Activated T-helper 17 cell treated with anti-CD3 and anti-CD28 coated beads, Interleukin-2, amount 50 U/mL, for 72 hours (primary cell): ENCODE results near the gene BRSK2. TPM values are rescaled to one million over a fixed set of nuclear protein-coding genes. Genes with fewer than 3 reads are reported as not detected.

Experiments used
- ATAC-seq: fragments of 150-1000 bp; cut with Tn5 transposase; replicated peaks from 2 replicates; pipeline ENCODE4 v1.10.0; 2021; ENCODE audit warnings: mild to moderate bottlenecking, moderate library complexity
- H3K27ac Mint-ChIP-seq: one replicate; pipeline ENCODE4 v1.8.0; 2022; ENCODE audit warnings: mixed read lengths
- H3K27me3 Mint-ChIP-seq: one replicate; pipeline ENCODE4 v1.8.0; 2022; ENCODE audit warnings: mixed read lengths
- H3K36me3 Mint-ChIP-seq: one replicate; pipeline ENCODE4 v1.8.0; 2022; ENCODE audit warnings: low read depth, mild to moderate bottlenecking, mixed read lengths
- H3K4me1 Mint-ChIP-seq: one replicate; pipeline ENCODE4 v1.8.0; 2022; ENCODE audit warnings: mixed read lengths
- H3K4me3 Mint-ChIP-seq: one replicate; pipeline ENCODE4 v1.8.0; 2022; ENCODE audit warnings: mild to moderate bottlenecking, mixed read lengths
- H3K9me3 Mint-ChIP-seq: one replicate; pipeline ENCODE4 v1.8.0; 2022; ENCODE audit warnings: mixed read lengths
- total RNA-seq, 2 donors: library from RNA; stranded (reverse); gene quantifications; one replicate each; pipeline ENCODE4 v1.2.3, GENCODE V29; 2022

BRSK2 gene
- total RNA-seq, 2 donors from 2014 or later, result 0.09 to 3.3 TPM

DNA sequence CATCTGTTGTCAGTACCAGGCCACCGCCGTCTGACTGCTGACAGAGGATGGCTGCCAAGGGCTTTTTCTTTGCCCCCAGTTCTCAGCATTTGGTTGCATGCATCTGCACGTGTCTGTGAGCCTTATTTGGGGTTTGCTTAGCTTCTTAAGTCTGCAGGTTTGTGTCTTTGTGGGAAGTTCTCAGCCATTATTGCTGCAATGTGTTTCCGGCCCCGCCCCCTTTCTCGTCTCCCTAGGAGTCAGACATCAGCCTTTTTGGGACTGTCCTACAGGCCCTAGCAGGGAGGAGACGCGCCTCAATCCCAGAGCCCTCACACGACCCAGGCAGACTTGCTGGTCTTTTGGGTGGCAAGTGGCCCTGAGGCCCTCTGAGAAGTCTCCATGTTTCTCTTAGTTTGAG lies 88.8 kb downstream of the BRSK2 start:
- ATAC-seq, result no peak
- Mint-ChIP-seq H3K27me3 (no peaks in the 10 kb centered on the region), H3K36me3 (peaks cover 56% of the 10 kb centered on the region), H3K4me1 (no peaks in the 10 kb centered on the region), H3K4me3 (no peak overlapping the region), H3K9me3 (no peaks in the 10 kb centered on the region), H3K27ac (peak overlapping the region; percentile 40)

DNA sequence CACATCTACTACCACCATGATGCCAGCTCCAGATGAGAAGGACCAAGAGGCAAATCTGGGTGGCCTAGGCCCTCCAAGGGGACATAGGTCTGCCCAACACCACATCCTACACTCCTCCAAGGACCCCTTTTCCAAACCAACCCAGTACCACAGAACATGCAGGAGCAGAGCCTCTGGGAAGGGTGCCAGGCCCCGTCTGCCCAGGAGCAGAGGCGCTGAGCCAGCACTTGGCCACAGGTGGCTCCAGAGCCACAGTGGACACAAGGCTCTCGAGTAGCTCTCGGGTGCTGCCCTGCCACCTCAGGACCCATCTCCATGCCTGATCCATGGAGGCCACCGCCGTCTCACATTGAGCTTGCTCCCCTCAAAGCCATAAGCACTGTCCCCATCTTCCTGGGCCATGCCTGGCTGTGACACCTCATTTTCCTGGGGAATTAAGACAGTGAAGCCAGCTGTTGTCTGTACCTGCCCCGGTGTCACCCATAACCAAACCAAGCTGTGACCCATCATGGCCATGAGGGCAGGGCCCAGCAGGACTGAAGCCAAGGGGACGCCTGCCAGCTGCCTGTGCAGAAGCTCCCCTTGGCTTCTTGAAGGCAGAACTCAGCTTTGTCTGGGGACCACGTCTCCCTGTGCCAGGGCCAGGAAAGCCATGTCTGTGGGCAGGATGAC lies 89.4 kb downstream of the BRSK2 start:
- ATAC-seq, result no peak
- Mint-ChIP-seq H3K27ac (peak overlapping the region; percentile 40), H3K36me3 (peaks cover 53% of the 10 kb centered on the region), H3K27me3 (no peaks in the 10 kb centered on the region), H3K9me3 (no peaks in the 10 kb centered on the region), H3K4me1 (no peaks in the 10 kb centered on the region), H3K4me3 (no peak overlapping the region)

DNA sequence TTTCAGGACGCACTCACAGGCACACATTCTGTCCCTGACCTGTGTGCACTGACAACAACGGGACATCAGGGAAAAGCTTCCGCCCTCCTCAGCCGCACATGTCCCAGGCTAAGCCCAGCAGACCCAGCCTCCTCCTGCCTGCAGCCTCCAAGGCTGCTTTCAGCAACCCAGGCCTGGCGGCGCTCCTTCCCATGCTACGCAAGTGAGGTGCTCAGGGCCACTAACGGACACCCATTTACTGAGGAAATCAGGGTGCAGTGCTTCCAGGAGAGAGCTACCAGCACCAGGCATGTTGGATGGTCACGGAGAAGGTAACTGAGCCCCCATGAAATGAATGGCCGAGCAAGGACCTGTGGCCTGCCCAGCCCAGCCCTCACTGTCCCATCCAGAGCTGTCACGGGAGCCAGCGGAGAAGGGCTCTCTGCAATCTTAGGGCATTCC lies 90.0 kb downstream of the BRSK2 start:
- no peaks in the 10 kb centered on the region for H3K9me3 Mint-ChIP-seq
- no peaks in the 10 kb centered on the region for H3K4me1 Mint-ChIP-seq

DNA sequence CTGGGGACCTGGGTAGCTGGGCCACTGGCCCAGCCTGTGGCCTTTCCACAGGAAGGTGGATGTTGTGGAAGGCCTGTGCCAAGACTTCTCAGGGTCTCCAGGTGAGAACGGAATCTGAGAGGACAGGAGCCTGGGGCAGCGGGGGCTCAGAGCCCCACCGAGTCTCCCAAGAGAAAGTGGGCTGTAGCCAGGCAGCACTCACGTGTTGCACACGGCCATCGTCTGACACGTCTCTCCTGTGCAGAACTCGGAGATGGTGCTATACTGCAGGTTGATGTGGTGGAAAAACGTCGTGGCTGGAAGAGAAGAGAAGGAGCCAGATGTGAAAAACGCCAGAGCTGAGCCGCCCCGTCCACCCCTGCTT lies 90.4 kb downstream of the BRSK2 start:
- H3K9me3 Mint-ChIP-seq, result no peaks in the 10 kb centered on the region
- H3K36me3 Mint-ChIP-seq, result peaks cover 43% of the 10 kb centered on the region
- no peaks in the 10 kb centered on the region for H3K27me3 Mint-ChIP-seq
- peaks cover 2% of the 10 kb centered on the region for H3K4me1 Mint-ChIP-seq
- H3K27ac Mint-ChIP-seq, result no peak overlapping the region
- ATAC-seq, result no peak
- no peak overlapping the region for H3K4me3 Mint-ChIP-seq

More for the DNA sequence above, 90.0 kb downstream of the BRSK2 start:
- Mint-ChIP-seq H3K36me3 (peaks cover 47% of the 10 kb centered on the region), H3K4me3 (no peak overlapping the region), H3K27ac (no peak overlapping the region), H3K27me3 (no peaks in the 10 kb centered on the region)
- ATAC-seq, result no peak

DNA sequence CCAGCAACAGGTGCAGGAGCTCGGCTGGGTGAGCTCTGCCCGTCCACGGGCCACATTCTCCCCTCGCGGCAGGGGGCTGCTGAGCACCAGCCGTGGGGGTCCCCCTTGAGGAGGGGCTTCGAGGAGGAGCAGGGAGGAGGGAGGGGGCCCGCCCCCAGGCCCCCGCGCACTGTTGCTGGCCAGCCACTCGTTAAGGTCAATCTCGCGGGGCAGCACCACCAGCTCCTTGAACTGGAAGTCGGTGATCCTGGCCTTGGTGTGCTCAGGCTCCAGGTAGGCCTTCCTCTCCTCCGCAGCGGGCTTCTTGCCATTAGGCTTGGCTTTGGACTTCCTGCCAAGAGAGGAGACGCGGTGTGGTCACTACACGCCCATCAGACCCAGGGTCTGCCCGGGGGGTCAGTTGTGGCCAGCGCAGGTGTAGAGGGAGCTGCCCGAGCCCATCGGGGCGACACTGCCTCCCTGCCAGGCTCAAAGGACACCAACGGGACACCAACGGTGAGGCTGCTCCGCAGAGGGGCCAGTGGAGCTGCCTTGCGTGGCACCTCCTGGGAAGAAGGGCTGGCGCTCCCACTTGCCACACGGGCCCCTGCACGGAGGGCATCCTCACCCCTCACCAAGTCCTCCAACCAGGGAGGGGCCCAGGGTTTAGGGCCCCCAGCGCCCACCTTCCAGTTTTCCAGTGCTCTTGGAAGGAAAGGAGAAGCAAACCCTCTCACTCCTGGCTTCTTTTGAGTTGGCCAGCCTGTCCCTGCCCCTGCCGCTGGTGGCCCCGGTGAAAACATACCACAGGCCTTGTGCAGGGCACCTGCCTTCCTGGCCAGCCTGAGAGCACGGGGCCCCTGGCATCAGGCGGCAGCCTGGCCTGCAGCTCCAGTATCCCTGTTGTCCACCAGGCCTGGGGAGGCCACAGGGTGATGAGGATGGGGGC lies 91.1 kb downstream of the BRSK2 start:
- H3K27me3 Mint-ChIP-seq, result no peaks in the 10 kb centered on the region
- no peak overlapping the region for H3K27ac Mint-ChIP-seq
- H3K9me3 Mint-ChIP-seq, result no peaks in the 10 kb centered on the region
- no peak overlapping the region for H3K4me3 Mint-ChIP-seq
- peaks cover 36% of the 10 kb centered on the region for H3K36me3 Mint-ChIP-seq
- no peak for ATAC-seq
- peaks cover 4% of the 10 kb centered on the region for H3K4me1 Mint-ChIP-seq

- no peaks in the 10 kb centered on the region for H3K9me3 Mint-ChIP-seq
- peaks cover 30% of the 10 kb centered on the region for H3K36me3 Mint-ChIP-seq
- no peak for ATAC-seq
- peaks cover 4% of the 10 kb centered on the region for H3K4me1 Mint-ChIP-seq
- H3K27ac Mint-ChIP-seq, result no peak overlapping the region
- H3K27me3 Mint-ChIP-seq, result no peaks in the 10 kb centered on the region
- no peak overlapping the region for H3K4me3 Mint-ChIP-seq
These were observed 91.7 kb downstream of the BRSK2 start for GRCh38 chr11:1481483-1481825.

- Mint-ChIP-seq H3K36me3 (peaks cover 25% of the 10 kb centered on the region), H3K4me3 (no peak overlapping the region), H3K4me1 (peaks cover 4% of the 10 kb centered on the region), H3K27me3 (no peaks in the 10 kb centered on the region), H3K27ac (no peak overlapping the region), H3K9me3 (no peaks in the 10 kb centered on the region)
- ATAC-seq, result no peak
These were observed 92.2 kb downstream of the BRSK2 start for GRCh38 chr11:1481861-1482441.

DNA sequence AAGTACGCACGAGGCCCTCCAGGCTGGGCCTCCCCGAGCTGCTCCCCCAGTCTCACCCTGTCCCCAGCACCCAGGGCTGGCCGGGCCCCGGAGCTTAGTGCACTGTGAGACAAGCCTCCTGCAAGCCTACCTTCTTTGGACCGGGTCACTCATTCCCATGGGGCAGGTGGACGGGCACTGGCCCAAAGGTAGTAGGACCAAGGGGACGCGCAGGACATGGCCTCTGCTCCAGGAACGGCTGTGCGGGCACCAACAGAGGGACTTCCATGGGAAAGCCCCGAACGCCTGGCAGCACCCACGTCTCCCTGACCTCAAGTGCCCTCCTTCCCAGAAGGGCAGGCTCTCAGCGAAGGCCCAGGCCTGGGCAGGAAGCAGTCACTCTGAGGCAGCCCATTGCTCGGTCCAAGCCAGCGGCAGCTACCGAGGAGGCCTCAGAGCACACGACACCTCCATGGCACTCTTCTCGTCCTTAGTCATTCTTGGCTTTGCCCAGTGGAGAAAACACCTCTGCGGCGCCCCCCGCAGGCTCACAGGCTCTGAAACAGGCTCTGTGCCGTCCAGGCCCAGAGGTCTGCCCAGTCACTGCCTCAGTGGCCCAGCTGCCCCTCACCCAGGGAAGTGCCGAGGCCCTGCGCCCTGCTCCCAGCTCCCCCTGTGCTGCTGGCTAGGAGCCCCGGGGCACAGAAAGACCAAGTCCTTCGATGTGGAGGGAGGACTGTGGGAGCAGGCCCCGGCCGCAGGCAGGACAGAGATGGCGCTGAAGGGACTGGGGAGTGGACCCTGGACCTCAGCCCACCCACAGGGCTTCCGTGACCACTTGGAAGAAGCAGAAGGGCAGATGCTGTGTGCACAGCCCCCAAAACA lies 93.1 kb downstream of the BRSK2 start:
- Mint-ChIP-seq H3K4me1 (peaks cover 4% of the 10 kb centered on the region), H3K36me3 (peaks cover 16% of the 10 kb centered on the region), H3K27ac (no peak overlapping the region), H3K9me3 (no peaks in the 10 kb centered on the region), H3K27me3 (no peaks in the 10 kb centered on the region), H3K4me3 (no peak overlapping the region)
- ATAC-seq, result no peak

GRCh38 chr11:1483445-1483961 lies 93.8 kb downstream of the BRSK2 start:
- Mint-ChIP-seq H3K9me3 (no peaks in the 10 kb centered on the region), H3K4me1 (peaks cover 4% of the 10 kb centered on the region), H3K27me3 (no peaks in the 10 kb centered on the region), H3K4me3 (no peak overlapping the region), H3K36me3 (peaks cover 12% of the 10 kb centered on the region), H3K27ac (peak overlapping the region; percentile 36)
- ATAC-seq, result no peak

DNA sequence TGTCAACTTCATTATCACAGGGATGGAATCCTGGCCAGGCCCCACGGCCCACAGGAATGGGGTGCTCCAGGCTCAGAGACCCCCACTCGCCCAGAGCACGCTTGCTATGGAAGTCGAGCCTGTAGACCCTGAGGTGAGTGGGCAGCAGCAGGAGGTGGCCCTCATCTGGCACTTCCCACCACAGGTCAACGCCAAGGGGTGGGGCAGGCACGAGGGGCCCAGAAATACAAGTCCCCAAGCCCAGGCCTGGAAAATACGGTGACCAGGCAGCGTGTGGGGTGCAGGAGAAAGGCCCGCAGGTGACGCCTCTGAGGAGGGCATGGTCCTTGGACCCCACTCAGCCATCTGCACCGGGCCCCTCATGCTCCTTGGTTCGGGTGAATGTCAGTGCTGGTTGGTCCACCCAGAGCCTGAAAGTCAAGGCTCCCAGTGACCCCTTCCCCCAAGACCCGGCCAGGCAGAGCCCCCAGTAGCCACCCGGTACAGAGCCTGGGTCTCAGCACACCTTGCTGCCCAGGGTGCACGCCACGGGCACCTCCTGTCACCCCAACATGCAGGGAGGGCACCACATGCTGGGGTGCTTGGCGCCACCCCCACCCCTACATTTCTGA lies 94.4 kb downstream of the BRSK2 start:
- ATAC-seq, result no peak
- H3K9me3 Mint-ChIP-seq, result no peaks in the 10 kb centered on the region
- H3K27me3 Mint-ChIP-seq, result no peaks in the 10 kb centered on the region
- H3K4me3 Mint-ChIP-seq, result no peak overlapping the region
- peaks cover 4% of the 10 kb centered on the region for H3K4me1 Mint-ChIP-seq
- H3K36me3 Mint-ChIP-seq, result peaks cover 5% of the 10 kb centered on the region
- H3K27ac Mint-ChIP-seq, result no peak overlapping the region

DNA sequence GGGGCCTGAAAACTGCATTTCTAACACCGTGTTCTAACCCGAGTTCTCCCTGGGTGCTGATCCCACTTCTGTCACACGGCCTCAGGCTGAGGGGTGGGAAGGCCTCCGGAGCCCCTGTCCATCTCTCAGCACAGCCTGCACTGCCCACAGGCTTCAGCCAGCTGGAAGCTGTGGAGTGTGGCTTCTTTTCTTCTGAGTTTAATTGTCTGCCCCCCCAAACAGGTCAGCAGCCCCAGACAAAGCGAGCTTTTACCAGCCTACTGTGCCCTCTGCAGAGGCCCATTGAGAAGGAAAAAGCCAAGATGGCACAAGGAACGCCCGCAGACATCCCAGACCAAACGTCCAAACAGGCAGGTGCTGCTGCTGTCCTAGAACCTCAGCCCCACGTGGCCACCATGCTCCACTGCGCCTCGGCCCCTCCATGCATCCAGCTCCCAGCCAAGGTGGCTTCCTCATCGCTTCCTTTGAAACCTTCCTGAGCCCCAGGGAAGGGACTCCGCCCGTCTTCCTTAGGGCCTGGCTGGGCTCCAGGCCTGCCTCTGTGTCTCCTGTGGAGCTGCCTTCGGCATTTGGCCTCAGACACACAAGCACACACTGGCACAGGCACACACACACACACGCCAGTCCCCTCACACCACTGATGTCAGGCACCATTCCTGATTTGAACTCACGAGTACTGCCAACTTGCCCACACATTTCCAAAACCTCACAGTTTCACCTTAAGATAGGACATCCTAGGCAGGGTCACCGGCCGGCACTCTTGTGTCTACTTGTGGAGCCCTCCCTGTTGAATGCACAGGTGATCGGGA lies 95.2 kb downstream of the BRSK2 start:
- no peak for ATAC-seq
- H3K4me3 Mint-ChIP-seq, result no peak overlapping the region
- no peaks in the 10 kb centered on the region for H3K9me3 Mint-ChIP-seq
- peak overlapping the region; percentile 21 for H3K27ac Mint-ChIP-seq
- peaks cover 5% of the 10 kb centered on the region for H3K36me3 Mint-ChIP-seq
- H3K4me1 Mint-ChIP-seq, result peaks cover 7% of the 10 kb centered on the region
- H3K27me3 Mint-ChIP-seq, result no peaks in the 10 kb centered on the region

DNA sequence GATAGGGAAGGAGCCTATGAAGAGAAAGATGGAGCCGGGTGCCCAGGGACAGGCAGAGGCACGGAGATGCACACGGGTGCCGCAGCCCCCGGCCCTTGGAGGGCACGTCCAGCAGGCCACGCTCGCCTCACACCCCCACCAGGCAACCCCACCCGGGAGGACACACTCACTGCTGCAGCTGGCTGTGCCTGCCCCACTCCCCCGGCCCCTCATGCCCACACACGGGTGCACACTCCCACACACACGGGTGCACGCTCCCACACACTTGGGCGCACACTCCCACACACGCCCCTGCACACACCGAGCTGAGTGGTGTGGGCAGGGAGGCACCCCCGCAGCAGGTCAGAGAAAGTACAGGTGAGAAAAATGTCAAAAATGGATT lies 95.8 kb downstream of the BRSK2 start:
- Mint-ChIP-seq H3K4me3 (peak overlapping the region; percentile 35), H3K27ac (peak overlapping the region; percentile 21), H3K27me3 (no peaks in the 10 kb centered on the region), H3K4me1 (peaks cover 7% of the 10 kb centered on the region), H3K9me3 (no peaks in the 10 kb centered on the region), H3K36me3 (no peaks in the 10 kb centered on the region)
- ATAC-seq, result no peak
